HG03354 (cell line): ENCODE data around the gene C3orf18.

Experiments
- ATAC-seq: cut with Tn5 transposase; IDR thresholded peaks from one replicate; pipeline ENCODE4 v1.9.1; 2021; ENCODE audit warnings: mild to moderate bottlenecking; ENCODE audit not compliant: unreplicated experiment, poor library complexity, severe bottlenecking

The C3orf18 gene

DNA sequence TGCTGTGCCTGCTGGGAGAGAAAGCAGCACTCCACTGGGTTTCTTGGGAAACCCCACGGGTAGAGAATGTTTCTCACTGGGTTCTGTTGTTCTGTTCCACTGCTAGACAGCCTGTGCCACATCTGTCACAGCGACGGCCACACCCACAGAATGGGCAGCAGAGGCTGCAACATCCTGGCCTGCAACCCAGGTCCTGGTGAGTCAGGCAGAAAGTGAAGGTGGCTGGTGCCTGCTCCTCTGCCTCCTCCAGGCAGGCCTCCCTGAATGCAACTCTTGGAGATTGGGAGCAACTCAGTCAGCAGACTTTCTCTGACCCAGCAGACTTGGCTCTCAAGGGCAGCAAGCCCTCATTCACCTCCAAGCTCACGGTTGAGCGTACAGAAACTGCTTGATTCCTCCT, 13.0 kb downstream of the C3orf18 start:
- ATAC-seq, result no peak

DNA sequence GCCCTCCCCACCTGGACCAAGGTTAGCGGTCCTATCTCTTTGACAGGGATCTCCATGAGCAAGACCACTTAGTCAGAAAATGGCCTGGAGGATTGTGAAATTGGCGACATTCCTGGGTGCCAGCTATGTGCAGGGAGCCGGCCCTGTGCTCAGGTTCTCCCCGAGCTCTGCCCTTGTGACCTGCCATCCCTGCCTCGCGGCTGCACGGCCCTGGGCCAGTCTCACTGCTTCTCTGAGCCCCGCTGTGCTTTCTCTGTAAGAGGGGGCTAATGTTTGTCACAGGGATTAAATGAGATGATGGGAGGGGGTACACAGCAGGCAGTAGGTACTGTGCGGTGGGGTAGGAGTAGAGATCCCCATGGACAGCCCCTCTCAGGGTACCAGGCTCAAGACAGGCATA, 14.9 kb downstream of the C3orf18 start:
- no peak for ATAC-seq

DNA sequence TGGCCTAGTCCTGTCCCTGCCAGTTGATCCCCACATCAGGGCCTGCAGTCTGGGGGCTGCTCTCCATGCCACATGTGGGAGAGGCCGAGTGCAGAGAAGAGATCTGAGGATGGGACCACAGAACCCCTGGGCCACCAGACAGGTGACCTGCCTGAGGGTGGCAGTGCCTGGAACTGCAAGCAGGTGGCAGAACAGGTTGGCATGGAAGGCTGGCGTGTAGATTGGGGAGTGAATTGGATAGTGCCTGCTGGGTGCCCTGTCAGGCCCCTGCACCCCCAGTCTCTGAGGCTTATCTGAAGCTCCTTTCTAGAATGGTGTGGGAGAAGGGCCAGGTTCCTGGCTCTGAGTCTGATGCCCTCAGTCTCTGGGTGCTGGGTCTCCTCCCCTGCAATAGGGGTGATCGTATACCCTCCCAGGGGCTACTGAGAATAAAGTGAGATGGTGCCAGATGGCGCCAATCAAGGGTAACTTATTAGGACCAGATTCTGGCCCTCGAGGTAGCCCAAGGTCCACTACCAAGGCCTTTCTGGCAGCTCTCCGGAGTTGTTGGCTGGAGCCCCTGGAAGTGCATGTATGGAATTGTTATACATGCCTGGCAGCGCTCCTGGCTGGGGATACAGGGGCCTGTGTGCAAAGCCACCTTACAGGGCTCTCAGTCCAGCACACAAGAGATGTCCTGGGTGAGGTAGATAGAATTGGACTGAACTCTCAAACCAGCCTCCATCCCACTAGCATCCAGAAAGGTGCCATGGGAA, 15.7 kb downstream of the C3orf18 start:
- no peak for ATAC-seq

DNA sequence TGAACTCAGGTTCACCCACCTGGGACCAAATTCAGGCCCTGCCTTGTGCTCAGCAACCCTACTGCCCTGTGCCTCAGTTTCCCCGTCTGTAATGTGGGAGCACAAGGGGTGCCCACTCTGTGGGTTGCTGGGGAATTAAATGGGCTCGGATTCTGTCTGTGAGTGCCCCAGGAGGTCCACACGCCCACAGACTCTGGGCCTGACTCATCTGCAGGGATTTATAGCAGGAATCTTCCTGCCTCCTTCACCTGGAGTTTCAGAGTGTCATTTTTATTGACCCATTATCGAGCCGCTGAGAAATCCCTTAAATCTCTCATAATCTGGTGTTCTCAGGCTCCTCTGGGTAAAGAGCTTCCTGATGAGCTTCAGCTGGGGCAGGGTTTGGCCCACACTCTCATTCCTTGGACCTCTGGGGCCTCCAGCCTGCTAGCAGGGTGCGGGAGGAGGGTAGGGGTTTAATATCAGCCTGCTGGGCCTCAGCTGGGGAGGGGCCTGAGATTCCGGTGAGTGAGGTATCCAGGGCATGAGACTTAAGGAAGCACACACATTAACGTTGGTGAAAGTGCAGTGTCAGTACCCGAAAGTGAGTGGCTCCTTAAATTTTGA, 16.4 kb downstream of the C3orf18 start:
- ATAC-seq, result no peak

DNA sequence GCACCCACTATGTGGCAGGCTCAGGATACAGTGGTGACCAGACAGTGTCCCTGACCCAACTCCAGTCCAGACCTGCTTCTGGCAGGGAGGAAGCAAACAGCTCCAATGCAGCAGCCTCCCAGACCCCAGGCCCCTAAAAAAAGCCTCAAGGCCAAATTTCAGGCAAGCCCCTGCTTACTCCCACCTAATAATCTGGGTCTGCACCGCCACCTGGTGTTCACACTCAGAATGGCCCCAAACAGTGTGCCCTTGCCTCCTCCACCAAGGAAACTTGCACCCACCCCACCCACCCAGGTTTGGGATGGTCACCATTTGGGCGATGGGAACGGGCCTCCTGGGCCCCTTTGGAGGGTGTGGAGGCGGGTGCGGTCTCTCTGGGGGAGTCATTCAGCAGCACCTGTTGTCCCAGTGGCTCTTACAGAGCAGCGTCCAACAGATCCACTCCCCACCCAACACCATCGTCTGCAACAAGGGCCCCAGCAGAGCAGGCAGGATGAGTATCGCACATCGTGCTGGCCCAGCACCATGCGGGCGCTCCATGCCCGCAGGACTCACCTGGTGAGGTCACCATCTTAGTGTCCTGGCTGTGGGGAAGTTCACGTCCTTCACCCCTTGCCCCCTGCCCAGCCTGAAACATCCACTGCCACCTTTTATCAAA, 17.3 kb downstream of the C3orf18 start:
- ATAC-seq, result no peak

DNA sequence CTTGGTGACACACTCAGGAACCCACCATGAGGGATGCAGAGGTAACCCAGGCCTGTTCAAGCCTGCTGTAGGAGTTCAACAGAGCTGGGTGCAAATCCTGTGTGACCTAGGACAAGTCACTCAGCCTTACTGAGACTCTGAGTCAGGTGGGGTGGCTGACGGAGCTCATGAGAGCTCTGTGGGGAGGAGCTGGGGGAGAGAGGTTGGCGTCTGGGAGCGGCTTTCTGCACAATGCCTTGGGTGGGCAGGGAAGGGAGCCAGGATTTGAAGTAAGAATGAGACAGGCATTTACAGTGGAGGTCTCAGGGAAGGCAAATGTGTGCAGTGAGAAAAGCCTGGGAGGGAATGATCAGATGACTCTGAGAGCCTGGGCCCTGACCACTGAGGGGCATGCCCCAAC, 18.3 kb downstream of the C3orf18 start:
- no peak for ATAC-seq

DNA sequence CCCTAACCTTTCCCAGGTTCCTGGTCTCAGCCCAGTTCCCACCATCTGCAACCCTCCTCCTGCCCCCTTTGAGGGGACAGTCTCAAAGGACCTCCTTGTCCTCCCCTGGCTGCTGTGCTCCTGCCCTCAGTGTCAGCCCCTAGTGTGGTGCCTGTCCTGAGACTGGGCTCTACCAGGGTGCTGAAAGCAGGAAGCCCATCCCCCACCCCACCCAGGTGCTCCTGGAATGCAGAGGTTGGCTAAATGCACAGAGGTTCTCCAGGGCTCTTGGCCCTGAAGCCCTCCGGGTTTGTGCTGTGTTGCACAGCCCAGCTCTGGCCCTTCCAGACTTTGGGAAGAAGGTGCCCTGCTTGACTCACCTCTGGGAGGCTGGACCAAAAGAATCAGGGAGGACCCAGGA, 21.8 kb downstream of the C3orf18 start:
- no peak for ATAC-seq

DNA sequence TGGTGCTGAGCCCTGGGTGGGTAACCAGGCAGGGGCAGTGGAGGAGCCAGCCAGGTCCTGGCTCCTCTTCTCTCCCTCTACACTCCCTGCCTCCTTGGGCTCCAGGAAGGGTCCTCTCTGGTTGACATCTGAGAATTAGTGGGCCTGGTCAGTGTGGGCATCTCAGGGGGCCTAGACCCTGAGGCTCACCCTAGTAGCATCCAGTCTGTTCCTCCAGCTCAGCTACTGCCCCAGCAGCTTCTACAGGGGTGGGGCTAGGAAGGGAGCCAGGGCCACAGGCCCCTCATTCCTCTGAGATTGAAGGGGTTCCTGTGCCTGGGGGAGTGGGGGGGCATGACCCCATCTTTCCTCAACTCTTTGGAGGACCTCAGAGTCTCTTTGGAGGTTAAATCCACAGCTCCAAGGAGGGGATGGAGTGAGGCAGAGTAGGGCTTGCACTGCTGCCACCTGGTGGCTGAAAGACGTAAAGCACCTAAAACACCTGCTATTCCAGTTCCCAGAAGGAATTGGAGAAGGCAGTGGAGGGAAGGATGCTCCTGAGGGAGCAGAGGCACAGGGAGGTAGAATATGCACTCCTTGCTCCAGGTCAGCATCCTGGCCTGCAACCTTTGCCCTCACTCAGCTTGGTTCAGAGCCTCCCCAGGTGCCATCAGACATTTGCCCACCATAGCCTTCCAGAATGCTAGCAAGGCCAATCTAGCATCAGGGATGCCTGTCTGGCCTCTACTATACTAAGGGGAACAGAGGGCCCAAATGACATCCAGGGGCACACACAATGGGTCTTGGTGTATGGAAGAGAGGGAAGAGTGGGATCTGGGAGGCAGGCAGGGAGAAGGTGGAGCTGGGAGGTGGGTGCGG, 25.1 kb downstream of the C3orf18 start:
- no peak for ATAC-seq

DNA sequence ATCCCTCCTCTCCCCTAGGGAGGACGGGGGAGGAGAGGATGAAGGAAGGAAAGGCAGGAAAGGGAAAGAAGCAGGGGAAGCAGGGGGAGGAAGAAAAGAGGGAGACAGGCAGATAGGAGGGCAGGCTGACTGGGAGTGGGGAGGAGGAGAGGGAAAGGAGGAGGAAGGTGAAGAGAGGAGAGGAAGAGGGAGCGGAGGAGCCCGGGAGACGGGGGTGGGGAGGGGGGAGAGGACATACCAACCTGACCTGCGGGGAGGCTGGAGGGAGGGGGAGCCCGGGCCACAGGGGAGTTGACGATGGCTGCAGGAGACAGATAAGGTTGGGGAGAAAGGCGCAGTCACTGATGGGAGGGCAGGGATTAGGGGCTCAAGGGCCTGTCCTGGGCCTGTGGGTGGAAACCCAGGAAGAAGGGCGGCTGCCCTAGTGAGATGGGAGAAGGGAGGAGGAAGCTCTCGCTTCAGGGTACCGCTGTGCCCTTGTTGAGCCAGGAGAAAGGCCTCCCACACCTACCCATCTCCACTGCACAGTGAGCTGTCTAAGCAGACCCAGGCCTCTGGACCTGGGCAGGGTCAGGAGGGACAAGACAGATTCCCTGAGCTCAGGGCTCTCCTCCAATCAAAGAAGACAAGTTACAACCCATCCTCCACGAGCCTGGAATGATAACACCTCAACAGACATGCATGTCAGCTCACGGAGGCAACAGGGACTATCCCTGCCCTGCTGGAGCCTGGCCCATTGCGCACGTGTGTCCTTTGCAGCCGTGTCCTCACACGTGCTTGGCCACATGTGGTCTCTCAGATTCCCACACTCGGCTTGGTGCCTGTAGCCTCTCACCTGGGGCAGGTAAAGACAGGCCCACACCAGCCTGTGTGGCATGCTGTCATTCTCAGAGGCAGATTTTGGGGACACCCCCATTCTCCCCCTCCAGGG, 27.9 kb downstream of the C3orf18 start:
- ATAC-seq, result no peak

DNA sequence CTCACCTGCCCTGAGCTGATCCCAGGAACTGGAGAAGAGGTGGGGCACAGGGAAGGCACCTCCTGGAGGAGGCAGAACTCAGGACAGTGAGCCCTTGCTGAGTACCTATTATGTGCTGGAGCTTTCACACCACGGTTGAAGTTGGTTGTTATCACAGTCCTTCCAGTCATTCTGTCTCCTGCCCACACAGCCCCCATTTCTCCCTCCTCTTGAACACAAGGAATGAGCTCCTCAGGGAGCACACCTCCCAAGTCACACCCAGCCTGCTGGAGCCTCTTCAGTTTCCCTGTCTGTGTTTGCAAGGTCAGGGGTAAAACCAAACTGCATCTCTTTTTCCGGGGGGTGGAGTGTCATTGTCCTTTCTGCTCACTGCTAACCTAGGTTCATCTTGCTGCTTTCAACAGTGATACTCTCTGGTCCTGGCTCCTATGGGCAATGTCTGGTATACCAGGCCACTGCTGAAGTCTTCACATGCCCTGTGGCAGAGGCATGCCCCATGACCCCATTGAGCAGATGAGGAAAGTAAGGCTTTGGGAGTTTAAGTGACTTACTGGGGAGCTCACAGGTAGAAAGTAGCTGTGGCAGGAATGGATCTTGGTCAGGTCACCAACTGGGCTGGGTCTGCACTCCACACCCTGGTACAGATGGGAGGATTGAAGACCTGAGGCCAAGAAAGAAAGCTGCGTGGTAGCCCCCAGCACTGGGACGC, 30.0 kb downstream of the C3orf18 start:
- ATAC-seq, result no peak

DNA sequence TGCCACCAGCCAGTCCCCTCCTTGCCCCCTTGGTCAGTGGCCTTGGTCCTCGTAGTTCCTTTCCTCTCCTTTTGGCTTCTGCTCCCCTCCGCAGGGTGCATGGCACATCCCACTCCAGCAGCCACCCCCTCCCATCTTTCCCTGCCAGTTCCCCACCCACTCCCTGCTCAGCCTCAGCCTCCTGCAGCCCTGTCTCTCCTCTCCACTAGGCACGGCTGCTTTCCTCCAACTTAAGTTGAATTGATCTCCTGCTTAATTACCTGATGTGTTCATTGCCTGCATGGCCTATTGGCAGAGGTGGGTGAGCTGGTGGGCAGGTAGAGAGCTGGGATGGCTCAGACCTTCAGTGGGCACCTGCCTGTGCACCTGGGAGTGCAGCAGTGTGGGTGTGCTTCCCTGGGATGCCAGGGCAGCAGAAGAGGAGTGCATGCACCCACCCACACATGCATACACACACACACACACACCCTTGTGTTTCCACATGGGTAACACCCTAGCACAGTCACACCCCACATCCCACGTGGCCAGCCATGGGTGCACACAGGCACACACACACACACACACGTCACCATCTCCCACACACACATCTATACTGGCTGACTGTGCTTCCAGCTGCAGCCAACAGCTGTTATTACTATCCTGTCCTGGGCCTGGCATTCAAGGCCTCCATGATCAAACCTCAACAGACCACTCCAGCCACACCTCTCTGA, 30.9 kb downstream of the C3orf18 start:
- ATAC-seq, result no peak

DNA sequence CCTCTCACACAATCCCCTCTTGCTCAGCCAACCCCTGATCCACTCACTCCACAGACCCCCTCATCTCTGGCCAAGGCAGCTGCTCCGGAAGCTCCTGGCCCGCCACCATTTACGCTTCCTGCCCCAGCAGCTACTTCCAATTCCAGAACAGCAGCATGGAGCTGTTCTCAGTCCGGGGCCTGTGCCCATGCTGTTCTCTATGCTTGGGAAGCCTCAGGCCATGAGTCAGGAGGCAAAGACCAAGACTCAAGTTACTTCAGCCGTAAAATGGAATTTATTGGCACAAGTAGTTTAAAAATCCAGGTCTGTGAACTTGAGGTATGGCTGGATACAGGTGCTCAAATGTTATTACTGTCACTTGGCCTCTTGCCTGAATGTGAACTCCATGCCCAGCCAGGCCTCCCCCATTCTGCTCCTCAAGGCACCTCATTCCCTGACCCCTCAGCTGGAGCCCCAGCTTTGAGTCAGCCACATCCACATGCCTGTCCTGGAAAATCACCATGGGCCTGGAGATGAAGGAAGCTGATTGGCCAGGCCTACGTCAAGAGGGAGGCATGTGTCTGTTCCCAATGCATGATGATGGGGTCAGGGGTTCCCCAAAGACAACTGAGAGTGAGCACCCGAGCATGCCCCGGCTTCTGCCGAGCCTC, 32.7 kb downstream of the C3orf18 start:
- no peak for ATAC-seq

DNA sequence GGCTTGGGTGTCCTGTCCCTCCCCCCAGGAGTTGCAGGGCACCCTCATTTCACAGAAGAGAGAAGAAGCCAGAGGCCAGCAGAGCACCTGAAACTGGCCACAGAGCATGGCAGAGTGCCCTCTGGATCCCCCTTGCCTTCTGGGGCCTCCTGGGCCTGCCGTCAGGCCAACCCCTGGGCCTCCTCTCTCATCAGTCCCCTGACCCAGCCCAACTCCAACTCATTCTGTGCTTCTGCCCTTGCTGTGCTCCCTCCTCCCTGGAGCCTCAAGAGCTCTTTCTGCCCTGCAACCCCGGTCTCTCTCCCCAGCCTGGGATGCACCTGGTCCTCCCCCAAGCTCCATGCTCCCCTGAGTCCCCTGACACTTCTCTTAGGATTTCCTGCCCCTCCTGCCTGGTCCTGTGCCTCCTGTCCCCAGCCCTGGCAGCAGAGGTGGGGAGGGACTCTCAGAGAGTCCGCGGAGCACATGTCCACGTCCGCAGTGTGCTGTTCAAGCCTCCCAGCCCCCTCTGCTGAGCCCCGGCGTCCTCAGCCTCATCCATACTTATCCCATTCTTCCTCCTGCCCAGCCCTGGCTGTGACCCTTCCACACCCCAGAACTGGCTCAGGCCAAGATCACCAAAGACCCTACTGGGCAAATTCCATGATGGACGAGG, 33.6 kb downstream of the C3orf18 start:
- no peak for ATAC-seq

DNA sequence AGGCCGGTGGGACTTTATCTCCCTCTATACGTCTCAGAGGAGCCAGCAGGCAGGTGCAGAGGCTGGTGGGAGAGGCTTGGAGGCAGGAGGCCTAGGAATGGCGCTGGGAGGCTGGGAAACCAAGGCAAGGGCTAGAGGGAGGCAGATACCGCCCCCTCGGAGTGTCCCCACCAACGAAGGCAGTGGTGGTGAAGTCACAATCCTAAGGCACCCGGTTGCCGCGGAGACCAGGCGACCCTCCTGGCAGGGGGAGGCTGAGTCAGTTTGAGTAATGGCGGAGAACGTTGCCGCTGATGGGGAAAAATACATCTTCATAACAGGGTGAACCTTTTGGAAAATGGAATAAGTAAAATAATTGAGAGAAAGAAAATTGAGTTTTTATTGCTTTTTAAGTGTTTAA, 34.2 kb downstream of the C3orf18 start:
- no peak for ATAC-seq

DNA sequence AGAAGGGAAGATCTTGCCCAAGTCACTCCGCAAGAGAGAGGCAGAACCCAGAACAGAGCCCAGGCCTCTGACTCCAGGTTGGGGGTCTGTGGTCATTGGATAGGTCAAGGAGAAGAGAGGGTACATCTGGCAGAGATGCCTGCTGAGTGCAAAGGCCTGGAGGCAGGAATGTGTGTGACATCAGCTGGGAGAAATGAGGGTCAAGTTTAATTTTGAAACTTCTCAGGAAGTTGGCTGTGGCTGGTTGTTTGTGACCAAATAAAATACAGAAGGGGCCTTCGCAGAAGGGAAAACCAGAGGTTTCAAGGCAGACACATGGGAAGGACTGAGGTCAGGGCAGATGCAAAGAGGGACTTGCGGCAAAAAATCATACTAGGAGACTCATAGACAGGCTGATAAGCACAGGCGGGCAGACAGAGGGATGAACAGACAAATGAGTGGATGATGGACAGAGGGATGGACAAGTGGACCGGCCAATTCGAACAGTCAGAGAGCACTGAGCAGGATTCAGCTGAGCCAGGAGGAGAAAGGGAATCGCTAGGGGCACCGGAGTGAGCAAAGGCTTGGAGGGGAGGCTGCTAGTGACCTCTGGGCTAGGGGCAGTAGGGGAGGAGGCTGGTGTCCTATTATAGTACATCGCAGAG, 35.4 kb downstream of the C3orf18 start:
- no peak for ATAC-seq

DNA sequence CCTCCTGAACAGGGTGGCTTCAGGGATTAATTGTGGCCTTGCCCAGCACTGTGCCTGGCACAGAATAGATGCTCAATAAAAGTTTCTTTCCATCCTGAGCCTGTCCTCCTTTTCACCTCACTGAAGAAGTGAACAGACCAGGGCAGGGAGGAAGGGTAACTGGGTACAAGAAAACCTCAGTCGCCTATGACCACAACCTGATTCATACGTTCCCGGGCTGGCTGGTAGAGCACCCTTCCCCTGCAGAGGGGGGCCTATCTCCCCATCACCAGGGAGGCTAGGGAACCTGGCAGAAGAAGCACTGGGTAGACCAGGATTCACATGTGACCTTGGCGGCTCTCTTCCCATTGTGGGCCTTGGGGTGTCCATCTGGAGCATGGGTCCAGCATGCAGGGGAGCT, 36.3 kb downstream of the C3orf18 start:
- no peak for ATAC-seq
